Colonic mucosa (tissue), 4 donors: ENCODE measurements around the gene NEK10. TPM values are rescaled to one million over a fixed set of nuclear protein-coding genes. Genes with fewer than 3 reads are reported as not detected.

ENCODE experiments used
- DNase-seq: peaks from one replicate; pipeline ENCODE4 v3.0.0-alpha.2; 2020
- H3K27ac ChIP-seq: fragments of 200-600 bp; one replicate; pipeline ENCODE4 v1.8.0; 2021
- H3K27me3 ChIP-seq: fragments of 200-600 bp; one replicate; pipeline ENCODE4 v1.8.0; 2021
- H3K36me3 ChIP-seq: fragments of 200-600 bp; one replicate; pipeline ENCODE4 v1.8.0; 2021
- H3K4me1 ChIP-seq: fragments of 200-600 bp; one replicate; pipeline ENCODE4 v1.8.0; 2021; ENCODE audit warnings: mild to moderate bottlenecking
- H3K4me3 ChIP-seq: fragments of 200-600 bp; one replicate; pipeline ENCODE4 v1.8.0; 2021
- H3K9ac ChIP-seq, 2 donors: one replicate each; pipeline ENCODE4 v1.7.0; 2013; ENCODE audit warnings: control low read depth in 2 of 2, low read depth in 2 of 2, low read length in 2 of 2
- H3K9me3 ChIP-seq: fragments of 200-600 bp; one replicate; pipeline ENCODE4 v1.8.0; 2021
- CTCF ChIP-seq: fragments of 200-600 bp; IDR thresholded peaks from one replicate; pipeline ENCODE4 v1.8.0; 2022; ENCODE audit warnings: antibody characterized with exemption, mild to moderate bottlenecking
- intact Hi-C: fragments of 100-400 bp; cut with DNase I; formaldehyde crosslinking; loops from one replicate; pipeline ENCODE4 v1.14.1; 2022
- total RNA-seq, 2 donors: library from RNA; stranded (reverse); fragmentation: NEBNext Ultra II Directional in 1 of 2; extraction: Animal tissue kit (Norgen Biotek cat#: 25700) in 1 of 2; gene quantifications; one replicate each; pipeline ENCODE4 v1.2.1, GENCODE V29; 2021
- donor health status: healthy.
- donor health status: DM: no; HTN: no; CAD: no.
- donor health status: DM: no; HTN: no; CAD: no.

NEK10 gene
- total RNA-seq, 2 donors from 2014 or later = 0.67 to 0.88 TPM

- intact Hi-C loops = no loop called here
- no peak for DNase-seq
- H3K9me3 ChIP-seq = no peaks in the 10 kb centered on the region
- H3K27me3 ChIP-seq = no peaks in the 10 kb centered on the region
- no peak for TF ChIP-seq CTCF
- no peaks in the 10 kb centered on the region for H3K4me1 ChIP-seq
- no peak overlapping the region for H3K9ac ChIP-seq
- H3K4me3 ChIP-seq = no peak overlapping the region
- no peaks in the 10 kb centered on the region for H3K36me3 ChIP-seq
- no peak overlapping the region for H3K27ac ChIP-seq
Observed at GRCh38 chr3:27060336-27060735, 308.8 kb downstream of the NEK10 start.

Other genes starting within 250 kb of the NEK10 start
- gene SLC4A7, start 115.0 kb upstream of the NEK10 start, total RNA-seq = 10 to 100 TPM; 11.2 to 20.2 TPM